SK-N-MC (cell line): ENCODE measurements around the gene CAMSAP2.

ENCODE experiments used
- EZH2 ChIP-seq: fragments of 200-600 bp; sonication (generic); IDR thresholded peaks from one replicate; pipeline ENCODE4 v1.6.1; 2017; ENCODE audit warnings: antibody characterized with exemption
- FOXP2 ChIP-seq: optimal IDR thresholded peaks from 2 replicates; pipeline ENCODE3; 2011; ENCODE audit warnings: mild to moderate bottlenecking, moderate library complexity; ENCODE audit not compliant: insufficient read depth; ENCODE audit errors: extremely low read length, control extremely low read depth
- POLR2AphosphoS5 ChIP-seq: IDR thresholded peaks from 2 replicates; pipeline ENCODE4 v1.6.1; 2012; ENCODE audit warnings: mild to moderate bottlenecking, low read depth, low read length, borderline replicate concordance

DNA sequence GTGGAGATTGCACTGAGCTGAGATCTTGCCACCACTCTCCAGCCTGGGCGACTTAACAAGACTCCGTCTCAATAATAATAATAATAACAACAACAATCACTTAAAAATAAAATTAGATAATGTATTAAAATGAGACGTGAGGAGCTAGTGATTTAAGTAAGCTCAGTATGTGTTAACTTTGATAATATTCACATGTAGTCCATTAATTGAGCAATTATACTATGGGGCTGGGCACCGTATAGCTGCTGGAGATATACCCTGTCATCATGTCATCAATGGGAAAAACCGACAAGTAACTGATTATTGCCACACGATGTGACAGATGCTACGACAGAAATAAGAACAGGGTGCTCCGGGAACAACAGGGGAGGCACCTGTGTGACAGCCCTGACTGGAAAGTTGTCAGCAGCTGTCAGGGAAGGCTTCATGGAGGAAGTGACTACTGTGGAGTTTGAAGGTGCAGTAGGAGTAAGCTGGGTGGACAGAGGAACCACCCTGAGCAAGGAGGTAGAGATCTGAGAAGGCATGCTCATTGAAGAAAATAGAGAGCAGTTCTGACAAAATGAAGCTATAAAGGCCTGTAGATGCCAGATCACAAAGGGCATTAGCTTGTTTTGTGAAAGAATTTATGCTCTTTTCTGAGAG, 924 bp upstream of the CAMSAP2 start:
- TF ChIP-seq EZH2 (no peak), POLR2AphosphoS5 (no peak), FOXP2 (no peak)
